HEK293 (cell line): Measurements from ENCODE around the gene F10.

Experiments
- MEIS1 ChIP-seq: sonication (generic); formaldehyde crosslinking; IDR thresholded peaks from 2 replicates; pipeline ENCODE4 v1.8.1; 2022; ENCODE audit warnings: missing genetic modification reagents, mild to moderate bottlenecking, borderline replicate concordance
- ZNF133 ChIP-seq: fragments of 450-650 bp; formaldehyde crosslinking; IDR thresholded peaks from 2 replicates; pipeline ENCODE4 v1.5.1; 2016; ENCODE audit warnings: missing biosample characterization, missing genetic modification characterization
- TF ChIP-seq, protein P1 (sequence below): fragments of 450-650 bp; formaldehyde crosslinking; IDR thresholded peaks from 2 replicates; pipeline ENCODE4 v1.5.1; 2016; ENCODE audit warnings: missing biosample characterization, missing genetic modification characterization
- TF ChIP-seq, protein P2 (sequence below): fragments of 450-650 bp; formaldehyde crosslinking; IDR thresholded peaks from 2 replicates; pipeline ENCODE4 v1.5.1; 2017; ENCODE audit warnings: missing biosample characterization, missing genetic modification characterization
- TF ChIP-seq, protein P3 (sequence below): fragments of 450-650 bp; formaldehyde crosslinking; IDR thresholded peaks from 2 replicates; pipeline ENCODE4 v1.5.1; 2016; ENCODE audit warnings: missing biosample characterization, missing genetic modification characterization

DNA sequence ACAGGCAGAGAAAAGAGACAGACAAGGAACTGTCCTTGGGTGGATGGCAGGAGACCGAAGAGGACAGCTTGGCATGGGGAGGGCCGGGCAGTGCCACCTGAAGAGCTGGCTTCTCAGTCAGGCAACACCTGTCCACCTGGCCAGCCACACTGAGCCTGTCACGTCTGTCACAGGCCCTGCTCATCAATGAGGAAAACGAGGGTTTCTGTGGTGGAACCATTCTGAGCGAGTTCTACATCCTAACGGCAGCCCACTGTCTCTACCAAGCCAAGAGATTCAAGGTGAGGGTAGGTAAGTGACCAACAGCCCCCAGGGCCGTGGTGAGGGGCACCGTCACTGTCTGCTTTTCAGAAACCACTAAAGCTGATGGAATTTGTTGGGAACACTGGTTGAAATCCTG, 24.6 kb downstream of the F10 start:
- TF ChIP-seq, protein P1, sequence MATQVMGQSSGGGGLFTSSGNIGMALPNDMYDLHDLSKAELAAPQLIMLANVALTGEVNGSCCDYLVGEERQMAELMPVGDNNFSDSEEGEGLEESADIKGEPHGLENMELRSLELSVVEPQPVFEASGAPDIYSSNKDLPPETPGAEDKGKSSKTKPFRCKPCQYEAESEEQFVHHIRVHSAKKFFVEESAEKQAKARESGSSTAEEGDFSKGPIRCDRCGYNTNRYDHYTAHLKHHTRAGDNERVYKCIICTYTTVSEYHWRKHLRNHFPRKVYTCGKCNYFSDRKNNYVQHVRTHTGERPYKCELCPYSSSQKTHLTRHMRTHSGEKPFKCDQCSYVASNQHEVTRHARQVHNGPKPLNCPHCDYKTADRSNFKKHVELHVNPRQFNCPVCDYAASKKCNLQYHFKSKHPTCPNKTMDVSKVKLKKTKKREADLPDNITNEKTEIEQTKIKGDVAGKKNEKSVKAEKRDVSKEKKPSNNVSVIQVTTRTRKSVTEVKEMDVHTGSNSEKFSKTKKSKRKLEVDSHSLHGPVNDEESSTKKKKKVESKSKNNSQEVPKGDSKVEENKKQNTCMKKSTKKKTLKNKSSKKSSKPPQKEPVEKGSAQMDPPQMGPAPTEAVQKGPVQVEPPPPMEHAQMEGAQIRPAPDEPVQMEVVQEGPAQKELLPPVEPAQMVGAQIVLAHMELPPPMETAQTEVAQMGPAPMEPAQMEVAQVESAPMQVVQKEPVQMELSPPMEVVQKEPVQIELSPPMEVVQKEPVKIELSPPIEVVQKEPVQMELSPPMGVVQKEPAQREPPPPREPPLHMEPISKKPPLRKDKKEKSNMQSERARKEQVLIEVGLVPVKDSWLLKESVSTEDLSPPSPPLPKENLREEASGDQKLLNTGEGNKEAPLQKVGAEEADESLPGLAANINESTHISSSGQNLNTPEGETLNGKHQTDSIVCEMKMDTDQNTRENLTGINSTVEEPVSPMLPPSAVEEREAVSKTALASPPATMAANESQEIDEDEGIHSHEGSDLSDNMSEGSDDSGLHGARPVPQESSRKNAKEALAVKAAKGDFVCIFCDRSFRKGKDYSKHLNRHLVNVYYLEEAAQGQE, result no peak
- no peak for TF ChIP-seq MEIS1 (CRISPR knock-in tag)
- no peak for TF ChIP-seq ZNF133 (tag by site-specific recombination)
- TF ChIP-seq, protein P2, sequence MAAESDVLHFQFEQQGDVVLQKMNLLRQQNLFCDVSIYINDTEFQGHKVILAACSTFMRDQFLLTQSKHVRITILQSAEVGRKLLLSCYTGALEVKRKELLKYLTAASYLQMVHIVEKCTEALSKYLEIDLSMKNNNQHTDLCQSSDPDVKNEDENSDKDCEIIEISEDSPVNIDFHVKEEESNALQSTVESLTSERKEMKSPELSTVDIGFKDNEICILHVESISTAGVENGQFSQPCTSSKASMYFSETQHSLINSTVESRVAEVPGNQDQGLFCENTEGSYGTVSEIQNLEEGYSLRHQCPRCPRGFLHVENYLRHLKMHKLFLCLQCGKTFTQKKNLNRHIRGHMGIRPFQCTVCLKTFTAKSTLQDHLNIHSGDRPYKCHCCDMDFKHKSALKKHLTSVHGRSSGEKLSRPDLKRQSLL, result no peak
- TF ChIP-seq, protein P3, sequence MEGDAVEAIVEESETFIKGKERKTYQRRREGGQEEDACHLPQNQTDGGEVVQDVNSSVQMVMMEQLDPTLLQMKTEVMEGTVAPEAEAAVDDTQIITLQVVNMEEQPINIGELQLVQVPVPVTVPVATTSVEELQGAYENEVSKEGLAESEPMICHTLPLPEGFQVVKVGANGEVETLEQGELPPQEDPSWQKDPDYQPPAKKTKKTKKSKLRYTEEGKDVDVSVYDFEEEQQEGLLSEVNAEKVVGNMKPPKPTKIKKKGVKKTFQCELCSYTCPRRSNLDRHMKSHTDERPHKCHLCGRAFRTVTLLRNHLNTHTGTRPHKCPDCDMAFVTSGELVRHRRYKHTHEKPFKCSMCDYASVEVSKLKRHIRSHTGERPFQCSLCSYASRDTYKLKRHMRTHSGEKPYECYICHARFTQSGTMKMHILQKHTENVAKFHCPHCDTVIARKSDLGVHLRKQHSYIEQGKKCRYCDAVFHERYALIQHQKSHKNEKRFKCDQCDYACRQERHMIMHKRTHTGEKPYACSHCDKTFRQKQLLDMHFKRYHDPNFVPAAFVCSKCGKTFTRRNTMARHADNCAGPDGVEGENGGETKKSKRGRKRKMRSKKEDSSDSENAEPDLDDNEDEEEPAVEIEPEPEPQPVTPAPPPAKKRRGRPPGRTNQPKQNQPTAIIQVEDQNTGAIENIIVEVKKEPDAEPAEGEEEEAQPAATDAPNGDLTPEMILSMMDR, result no peak
